ENCODE data around the gene SPG11.
A peak's percentile ranks its signal among the peaks of the same experiment; 100 is the strongest.
"Not testable (repeated sequence)": the region's sequence is repeated elsewhere in the genome, so short reads cannot be mapped to it uniquely, and the experiment has no call there.

SPG11 gene

GRCh38 chr15:44663410-44664308, at the start of gene SPG11:
Gene SPG11, minus strand, starts transcription at chr15:44663662. Its CDS starts 15 bp downstream, at chr15:44663647.
- DNase-seq = peak; percentile 92

GRCh38 chr15:44712346-44713005, 49.0 kb upstream of the SPG11 start:
- peak; percentile 48 for DNase-seq

- peak; percentile 59 for DNase-seq
These were observed 48.4 kb upstream of the SPG11 start for GRCh38 chr15:44711743-44712345.

- DNase-seq = peak; percentile 96
These were observed 47.8 kb upstream of the SPG11 start, which contains the start of the genes B2M and PATL2 for GRCh38 chr15:44711096-44711742. Gene B2M, plus strand, starts transcription at chr15:44711517. Its CDS starts 30 bp downstream, at chr15:44711547. Gene PATL2, minus strand, starts transcription at chr15:44711323. Its CDS starts 34,833 bp downstream, at chr15:44676490.

- no peak for DNase-seq
These were observed 47.0 kb upstream of the SPG11 start for GRCh38 chr15:44710236-44711095.

GRCh38 chr15:44706946-44707636, 43.6 kb upstream of the SPG11 start:
- DNase-seq = no peak

GRCh38 chr15:44706401-44706800, 42.9 kb upstream of the SPG11 start:
- no peak for DNase-seq

- DNase-seq = no peak
These were observed 42.5 kb upstream of the SPG11 start for GRCh38 chr15:44705986-44706385.

- not testable (repeated sequence) for DNase-seq
These were observed 37.2 kb upstream of the SPG11 start for GRCh38 chr15:44700676-44701075.

GRCh38 chr15:44698641-44699040, 35.2 kb upstream of the SPG11 start:
- no peak for DNase-seq

GRCh38 chr15:44697014-44697413, 33.6 kb upstream of the SPG11 start:
- no peak for DNase-seq

GRCh38 chr15:44695294-44695693, 31.8 kb upstream of the SPG11 start:
- DNase-seq = no peak

- no peak for DNase-seq
These were observed 31.0 kb upstream of the SPG11 start for GRCh38 chr15:44694416-44694815.

- no peak for DNase-seq
These were observed 29.2 kb upstream of the SPG11 start for GRCh38 chr15:44692659-44693058.

GRCh38 chr15:44690245-44690644, 26.8 kb upstream of the SPG11 start:
- DNase-seq = not testable (repeated sequence)

- DNase-seq = not testable (repeated sequence)
These were observed 25.9 kb upstream of the SPG11 start for GRCh38 chr15:44689318-44689717.

GRCh38 chr15:44682809-44683682, 19.6 kb upstream of the SPG11 start:
- DNase-seq = peak; percentile 56

- DNase-seq = no peak
These were observed 18.7 kb upstream of the SPG11 start for GRCh38 chr15:44682211-44682610.

- no peak for DNase-seq
These were observed 13.2 kb upstream of the SPG11 start for GRCh38 chr15:44676676-44677075.

GRCh38 chr15:44675911-44676310, 12.4 kb upstream of the SPG11 start:
- no peak for DNase-seq

All from activated CD4-positive, alpha-beta T cell treated with anti-CD3 and anti-CD28 coated beads for 1 hour (primary cell).